SK-N-DZ (cell line): Measurements from ENCODE around the gene TBX6.

Experiments used
- DNase-seq: peaks from one replicate; pipeline ENCODE4 v3.0.0-alpha.2; 2015; ENCODE audit warnings: low spot score

TBX6 gene

DNA sequence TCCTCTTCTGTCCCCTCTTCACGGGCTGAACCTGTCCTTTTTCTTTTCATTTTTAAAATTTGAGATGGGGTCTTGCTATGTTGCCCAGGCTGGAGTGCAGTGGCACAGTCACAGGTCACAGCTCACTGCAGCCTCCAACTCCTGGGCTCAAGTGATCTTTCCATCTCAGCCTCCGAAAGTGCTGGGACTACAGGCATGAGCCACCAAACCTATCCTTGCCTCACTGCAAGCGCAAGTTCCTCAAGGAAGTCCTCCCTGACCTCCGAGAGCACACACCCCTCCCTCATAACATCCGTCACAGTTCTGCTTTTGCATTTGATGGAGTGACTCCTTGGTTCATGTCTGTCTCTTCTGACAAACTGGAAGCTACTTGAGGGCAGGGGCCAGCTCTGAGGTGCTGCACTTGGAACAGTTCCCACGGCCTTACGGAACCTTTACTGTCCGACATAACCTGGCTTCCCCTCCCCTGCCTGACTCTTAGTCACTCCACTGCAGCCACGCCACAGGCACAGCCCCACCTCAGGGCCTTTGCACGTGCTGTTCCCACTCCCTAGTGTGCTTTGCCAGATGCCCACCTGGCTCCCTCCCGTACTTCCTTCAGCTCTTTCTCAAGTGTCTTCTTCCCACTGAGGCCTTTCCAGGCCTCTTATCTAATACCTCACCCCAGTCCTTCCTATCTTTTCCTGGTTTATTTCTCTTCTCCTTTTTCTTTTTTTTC is 4.4 kb downstream of the TBX6 start:
- no peak for DNase-seq

DNA sequence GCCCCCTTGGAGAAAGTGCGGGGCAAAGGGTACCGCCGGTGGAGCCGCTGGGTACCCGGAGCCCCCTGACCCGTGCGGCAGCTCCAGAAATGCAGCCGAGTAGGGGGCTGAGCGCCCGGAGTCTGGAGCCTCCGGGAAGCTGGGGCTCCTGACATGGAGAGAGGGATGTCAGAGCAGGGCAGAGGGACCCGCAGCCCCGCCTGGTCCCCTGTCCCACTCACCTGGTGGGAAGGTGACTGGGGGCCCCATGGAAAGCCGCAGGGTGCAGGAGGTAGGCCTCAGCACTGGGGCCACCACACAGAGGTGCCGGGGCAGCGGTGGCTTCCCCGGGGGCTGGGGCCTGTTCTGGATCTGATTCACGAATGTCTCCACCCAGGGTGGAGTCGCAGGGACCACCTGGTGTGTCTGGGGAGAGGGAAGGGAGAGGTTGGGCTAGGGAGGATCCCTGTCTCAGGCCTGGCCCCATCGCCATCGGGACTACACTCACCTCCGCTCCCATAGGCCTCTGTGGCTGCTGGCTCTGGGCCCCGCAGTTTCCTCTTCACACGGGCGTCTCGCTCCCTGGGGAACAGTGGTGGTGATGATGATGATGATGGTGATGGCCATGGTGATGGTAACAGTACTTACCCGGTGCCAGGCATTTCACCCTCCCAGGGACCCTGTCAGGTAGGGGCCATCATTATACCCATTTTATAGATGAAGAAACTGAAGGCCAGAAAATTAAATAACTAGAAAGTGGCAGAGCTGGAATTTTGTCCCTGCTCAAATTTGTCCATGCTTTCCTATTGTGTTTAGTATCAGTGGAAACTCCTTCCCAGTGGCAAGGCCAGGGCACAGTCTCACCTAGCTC is 5.2 kb downstream of the TBX6 start:
- no peak for DNase-seq

DNA sequence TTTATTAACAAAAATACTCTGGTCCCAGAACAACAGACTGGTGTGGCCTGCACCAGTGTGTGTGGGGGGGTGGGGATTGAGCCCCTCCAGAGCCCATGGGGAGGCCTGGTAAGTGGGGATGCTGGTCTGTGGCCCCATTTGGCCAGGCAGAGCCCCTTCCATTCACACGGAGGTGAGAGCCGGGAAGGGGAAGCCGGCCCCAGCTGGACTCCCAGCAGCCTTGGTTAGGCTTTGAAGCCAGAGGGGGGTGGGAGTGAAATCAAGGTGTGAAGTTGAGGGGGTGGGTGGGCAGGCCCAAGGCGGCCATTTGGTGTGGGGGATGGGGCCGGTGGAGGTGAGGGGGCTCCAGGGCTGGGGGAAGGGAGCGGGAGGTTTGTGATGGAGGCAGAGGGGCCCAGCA is 5.9 kb downstream of the TBX6 start:
- DNase-seq, result no peak

DNA sequence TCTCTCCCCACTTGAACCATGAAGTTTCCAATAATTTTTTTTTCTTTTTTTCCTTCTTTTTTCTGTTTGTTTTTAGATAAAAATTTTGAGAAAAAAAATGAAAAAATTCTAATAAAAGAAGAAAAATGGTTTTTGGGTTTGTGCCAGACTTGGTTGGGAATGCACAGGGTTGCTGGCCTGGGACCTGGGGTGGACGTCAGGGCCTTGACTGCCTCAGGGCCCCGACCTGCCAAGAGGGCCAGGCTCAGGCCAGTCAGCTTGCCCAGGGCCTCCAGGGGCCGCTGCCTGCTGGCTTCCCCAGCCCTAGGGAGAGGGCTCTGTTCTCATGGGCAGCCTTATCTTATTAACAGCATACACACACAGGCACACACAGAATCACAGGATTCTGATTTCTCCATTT is 6.5 kb downstream of the TBX6 start:
- no peak for DNase-seq

DNA sequence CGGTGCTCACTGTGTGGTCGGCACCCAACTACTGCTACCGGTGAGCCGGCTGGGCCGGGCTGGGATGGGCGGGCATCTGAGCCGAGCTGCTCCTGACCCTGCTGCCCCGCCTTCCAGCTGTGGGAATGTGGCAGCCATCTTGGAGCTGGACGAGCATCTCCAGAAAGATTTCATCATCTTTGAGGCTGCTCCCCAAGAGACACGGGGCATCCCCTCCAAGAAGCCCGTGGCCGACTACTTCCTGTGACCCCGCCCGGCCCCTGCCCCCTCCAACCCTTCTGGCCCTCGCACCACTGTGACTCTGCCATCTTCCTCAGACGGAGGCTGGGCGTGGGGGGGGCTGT is 6.9 kb downstream of the TBX6 start:
- no peak for DNase-seq

DNA sequence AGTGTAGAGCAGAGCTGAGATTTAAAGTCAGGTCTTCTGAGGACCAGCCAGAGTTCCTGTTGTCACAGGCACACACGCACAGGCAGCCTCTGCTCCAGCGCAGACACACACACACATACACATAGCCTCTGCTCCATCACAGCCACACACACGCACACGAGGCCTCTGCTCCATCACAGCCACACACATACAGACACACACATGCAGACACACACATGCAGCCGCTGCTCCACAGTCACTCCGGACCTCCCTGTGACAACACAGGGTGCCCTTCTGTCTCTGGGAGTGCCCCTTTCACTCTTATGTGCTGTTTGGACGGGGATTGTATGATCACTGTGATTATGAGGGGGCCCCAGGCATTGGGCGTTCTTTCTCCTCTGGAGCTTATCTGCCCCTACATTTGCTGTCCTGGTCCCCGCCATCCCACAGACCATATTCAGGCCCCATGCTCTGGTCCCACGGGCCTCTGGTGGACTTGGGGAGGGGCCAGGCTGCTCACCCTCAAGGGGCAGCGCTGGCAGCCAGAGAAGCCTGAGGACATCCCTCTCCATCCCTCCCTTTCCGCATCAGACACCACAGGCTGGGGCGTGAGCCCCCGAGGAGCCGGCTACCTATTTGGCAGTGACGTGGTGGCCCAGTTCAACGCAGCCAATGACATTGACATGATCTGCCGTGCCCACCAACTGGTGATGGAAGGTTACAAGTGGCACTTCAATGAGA is 7.5 kb downstream of the TBX6 start:
- DNase-seq, result no peak

DNA sequence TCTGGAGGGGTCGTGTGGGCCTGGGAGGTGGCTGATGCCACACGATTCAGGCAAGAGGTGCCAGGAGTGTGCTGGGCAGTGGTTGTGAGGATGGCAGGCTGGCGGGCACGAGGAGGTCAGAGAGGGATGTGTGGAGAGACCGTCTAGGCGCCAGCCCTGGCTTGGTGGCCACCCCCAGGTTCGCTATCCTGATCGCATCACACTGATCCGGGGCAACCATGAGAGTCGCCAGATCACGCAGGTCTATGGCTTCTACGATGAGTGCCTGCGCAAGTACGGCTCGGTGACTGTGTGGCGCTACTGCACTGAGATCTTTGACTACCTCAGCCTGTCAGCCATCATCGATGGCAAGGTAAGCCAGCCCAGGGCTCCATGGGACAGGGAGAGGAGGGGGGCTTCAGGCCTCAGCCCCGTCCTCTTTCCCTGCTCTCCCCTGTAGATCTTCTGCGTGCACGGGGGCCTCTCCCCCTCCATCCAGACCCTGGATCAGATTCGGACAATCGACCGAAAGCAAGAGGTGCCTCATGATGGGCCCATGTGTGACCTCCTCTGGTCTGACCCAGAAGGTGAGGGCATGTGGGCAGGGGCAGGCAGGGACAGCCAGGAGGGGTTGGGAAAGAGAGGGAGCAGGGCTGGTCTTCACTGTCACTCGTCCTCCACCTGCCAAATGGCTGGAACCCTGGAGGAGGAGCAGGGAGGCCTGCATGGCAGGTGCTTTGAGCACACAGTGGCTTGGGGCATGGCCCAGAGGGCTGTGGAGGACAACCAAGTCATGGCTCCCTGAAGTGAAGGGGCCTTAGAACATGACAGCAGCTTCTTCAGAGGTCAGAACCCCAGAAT is 8.3 kb downstream of the TBX6 start:
- no peak for DNase-seq

DNA sequence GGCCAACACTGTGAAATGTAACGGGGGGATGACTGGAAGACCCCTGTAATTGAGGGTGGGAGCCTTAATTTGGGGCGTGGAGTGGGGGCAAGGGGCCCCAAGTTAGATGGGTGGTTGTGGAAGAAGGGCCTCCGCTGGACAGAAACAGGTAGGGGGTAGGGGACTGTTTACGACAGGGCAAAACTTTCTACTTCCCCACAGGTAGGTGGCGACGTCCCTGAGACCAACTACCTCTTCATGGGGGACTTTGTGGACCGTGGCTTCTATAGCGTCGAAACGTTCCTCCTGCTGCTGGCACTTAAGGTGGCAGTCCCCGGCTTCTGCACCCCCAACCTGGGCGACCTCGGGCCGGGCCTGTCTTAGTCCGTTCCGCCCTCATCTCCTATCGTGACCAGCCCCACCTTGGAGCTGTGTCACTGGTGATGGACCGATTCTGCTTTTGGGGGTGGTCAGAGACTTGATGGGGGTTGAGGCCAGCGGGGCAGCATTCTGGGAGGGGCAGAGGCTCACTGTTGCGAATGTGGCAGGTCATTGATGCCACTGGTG is 9.1 kb downstream of the TBX6 start:
- DNase-seq, result no peak

DNA sequence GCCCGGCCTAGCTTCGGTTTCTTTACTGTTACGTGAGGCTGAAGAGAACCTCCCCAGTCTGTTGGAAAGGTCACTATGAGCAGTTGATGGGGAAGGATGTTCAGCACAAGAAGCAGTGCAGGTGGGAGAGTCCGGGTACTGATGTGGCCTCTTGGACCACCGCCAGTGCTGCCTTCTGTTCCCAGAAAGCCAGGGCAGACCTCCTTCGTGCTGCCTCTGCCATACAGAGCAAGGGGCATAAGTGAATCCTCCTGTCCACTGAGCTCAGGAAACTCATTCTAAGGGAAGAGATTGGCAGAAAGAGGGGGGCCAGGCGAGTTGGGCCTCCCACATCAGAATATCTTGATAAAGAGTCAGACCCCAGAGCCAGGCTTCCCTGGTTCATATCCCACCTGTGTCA is 12.2 kb downstream of the TBX6 start:
- no peak for DNase-seq

DNA sequence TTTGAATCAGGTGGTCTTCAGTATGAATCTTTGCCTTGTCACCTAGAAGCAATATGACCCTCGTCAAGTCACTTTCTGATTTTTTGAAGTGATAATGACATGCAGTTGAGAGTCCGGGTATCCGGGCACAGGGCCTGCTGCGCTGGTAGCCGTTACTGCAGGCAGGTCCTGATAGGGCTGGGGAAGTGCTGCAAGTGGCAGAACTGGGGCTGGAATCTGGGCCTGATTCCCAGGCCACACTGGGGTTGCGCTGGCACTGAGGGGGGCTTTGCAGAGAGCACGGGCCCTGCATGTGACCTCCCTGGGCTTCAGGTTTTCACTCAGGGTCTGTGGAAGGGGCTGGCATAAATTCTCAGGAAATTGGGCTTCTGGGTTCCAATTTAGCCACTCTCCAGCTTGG is 13.0 kb downstream of the TBX6 start:
- no peak for DNase-seq

DNA sequence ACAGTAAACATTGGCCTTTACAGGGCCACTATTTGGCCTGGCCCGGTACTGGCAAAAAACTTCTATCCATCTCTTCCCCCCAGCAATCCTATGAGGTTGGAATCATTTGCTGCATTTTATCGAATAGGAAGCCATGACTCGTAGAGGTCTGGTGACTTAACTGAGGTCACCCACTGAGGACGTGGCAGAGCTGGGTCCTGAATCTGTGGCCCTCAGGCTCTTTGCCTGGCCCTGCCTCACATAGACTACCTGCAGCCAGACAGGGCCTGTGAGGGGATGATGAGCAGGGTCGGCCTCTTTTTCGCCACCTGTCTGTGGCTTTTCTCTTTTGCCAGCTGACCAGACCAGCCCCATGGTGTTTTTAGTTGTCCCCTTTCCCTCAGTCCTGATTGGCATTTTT is 14.1 kb downstream of the TBX6 start:
- DNase-seq, result no peak

DNA sequence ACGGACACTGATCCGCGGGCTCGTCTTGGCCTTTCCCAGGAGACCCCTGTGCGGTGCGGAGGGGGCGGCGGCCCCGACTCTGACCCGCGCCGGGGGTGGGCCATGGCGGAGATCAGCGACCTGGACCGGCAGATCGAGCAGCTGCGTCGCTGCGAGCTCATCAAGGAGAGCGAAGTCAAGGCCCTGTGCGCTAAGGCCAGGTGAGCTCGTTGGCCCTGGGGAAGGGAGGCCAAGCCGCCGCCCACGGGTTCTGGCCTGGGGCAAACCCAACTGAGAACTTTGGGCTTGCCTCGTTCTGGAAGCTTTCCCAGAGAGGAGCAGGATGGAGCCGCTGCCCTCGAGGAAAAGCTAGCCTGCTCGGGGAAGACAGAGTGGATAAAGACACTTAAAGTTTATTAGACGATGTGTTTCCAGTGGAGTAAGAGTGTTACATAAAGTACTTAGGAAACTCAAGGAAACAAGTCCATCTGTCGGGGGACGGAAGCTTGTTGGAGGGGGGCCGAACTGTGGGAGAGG is 15.4 kb downstream of the TBX6 start:
- no peak for DNase-seq

DNA sequence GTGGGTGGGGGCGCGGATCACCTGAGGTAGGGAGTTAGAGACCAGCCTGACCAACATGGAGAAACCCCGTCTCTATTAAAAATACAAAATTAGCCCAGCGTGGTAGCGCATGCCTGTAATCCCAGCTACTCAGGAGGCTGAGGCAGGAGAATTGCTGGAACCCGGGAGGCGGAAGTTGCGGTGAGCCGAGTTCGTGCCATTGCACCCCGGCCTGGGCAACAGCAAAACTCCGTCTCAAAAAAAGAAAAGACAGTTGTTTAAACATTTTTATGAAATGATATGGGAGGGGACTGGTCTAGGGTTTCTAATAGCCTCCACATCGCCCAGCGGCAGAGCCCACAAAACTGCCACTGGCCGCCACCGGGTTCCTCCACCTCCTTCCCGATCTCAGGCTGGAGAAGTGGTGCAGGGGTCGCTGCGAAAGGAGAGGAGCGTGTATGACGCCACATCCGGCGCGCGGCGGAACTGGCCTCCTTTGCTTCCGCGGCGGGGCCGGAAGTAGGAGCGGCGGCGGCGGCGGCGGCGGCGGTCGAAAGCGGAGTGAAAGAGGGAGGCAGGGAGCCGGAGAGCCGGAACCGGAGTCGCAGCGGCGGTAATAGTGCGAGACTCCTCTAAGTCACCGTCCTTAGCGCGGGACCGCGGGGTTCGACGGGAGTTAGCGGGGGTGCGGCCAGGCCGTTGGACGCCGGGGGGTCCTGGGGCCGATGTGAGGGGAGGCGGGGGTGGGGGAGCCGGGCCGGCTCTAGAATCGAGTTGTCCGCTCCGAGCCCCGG is 16.0 kb downstream of the TBX6 start, which contains the start of gene PPP4C:
Gene PPP4C, plus strand, starts transcription at position 492 of the 773 bp plus-strand sequence. CDS start 384 bp downstream, outside the sequence.
- DNase-seq, result peak; percentile 86

DNA sequence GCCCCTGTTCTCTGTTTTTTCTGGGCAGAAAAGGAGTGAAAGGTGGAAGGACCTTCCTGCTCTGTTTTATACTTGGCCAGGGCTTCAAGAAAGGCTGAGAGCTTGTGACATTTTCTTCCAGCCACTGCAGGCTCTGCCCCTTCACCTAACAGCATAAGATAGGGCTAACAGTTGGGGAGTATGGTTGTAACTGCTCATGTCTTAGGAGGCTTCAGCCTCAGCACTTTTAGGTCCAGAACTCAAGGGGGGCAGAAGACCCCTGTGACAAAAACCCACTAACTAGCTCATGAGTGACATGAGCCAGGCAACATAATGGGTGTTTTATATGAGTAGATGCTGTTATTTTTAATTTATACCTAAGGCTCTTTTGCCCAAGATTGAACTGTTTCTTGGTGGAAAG is 21.2 kb downstream of the TBX6 start:
- DNase-seq, result no peak

DNA sequence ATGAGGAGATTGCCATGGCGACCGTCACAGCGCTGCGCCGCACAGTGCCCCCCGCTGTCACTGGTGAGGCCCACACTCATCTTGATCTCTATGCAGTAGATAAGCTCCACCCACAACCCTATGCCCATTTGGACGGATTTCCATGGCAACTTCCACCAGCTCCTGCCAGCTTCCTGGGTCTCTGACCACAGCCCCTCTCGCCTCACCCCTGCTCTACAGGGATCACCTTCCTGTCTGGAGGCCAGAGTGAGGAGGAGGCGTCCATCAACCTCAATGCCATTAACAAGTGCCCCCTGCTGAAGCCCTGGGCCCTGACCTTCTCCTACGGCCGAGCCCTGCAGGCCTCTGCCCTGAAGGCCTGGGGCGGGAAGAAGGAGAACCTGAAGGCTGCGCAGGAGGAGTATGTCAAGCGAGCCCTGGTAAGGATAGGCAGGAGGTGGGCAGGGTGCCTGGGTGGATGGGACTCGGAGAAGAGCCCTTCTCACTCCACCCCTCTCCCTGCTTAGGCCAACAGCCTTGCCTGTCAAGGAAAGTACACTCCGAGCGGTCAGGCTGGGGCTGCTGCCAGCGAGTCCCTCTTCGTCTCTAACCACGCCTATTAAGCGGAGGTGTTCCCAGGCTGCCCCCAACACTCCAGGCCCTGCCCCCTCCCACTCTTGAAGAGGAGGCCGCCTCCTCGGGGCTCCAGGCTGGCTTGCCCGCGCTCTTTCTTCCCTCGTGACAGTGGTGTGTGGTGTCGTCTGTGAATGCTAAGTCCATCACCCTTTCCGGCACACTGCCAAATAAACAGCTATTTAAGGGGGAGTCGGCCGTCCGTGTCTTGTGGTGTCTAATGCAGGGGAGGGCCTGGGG is 21.9 kb downstream of the TBX6 start:
- DNase-seq, result no peak

DNA sequence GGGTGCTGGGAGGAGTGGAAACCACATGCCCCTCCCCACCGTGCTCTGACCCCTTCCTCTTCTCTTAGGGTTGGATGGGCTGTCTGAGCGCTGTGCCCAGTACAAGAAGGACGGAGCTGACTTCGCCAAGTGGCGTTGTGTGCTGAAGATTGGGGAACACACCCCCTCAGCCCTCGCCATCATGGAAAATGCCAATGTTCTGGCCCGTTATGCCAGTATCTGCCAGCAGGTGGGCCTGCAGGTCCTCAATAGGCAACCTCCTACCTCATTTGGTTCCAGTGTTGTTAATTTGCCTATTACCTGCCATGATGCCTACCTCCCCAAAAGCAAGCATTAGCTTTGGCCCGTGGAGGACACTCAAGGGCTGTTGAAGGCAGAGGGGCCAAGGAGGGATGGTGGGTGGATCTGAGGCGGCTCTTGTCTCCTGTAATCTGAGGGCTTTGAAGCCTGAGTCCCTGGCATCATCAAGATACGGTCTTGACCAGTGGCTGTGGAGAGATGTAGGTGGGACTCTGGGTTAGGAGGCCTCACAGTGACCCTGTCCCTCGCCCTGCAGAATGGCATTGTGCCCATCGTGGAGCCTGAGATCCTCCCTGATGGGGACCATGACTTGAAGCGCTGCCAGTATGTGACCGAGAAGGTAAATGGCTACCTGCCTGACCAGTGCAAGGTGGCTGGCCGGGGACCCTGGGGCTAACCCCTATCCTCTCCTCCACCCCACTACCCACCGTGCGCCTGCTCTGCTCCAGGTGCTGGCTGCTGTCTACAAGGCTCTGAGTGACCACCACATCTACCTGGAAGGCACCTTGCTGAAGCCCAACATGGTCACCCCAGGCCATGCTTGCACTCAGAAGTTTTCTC is 22.7 kb downstream of the TBX6 start:
- no peak for DNase-seq

DNA sequence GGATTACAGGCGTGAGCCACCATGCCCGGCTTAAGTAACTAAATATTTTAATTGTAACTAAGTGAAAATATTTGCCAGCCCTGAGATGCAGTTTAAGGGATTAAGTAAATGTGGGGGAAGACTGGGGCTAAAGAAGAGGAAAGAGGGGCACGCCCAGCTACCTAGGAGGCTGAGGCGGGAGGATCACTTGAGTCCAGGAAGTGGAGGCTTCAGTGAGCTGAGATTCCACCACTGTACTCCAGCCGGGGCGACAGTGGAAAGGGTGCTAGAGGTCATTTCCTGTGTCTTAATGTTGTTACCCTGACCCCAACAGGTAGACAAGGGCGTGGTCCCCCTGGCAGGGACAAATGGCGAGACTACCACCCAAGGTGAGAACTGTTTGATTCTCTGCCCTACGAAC is 23.4 kb downstream of the TBX6 start:
- DNase-seq, result no peak

DNA sequence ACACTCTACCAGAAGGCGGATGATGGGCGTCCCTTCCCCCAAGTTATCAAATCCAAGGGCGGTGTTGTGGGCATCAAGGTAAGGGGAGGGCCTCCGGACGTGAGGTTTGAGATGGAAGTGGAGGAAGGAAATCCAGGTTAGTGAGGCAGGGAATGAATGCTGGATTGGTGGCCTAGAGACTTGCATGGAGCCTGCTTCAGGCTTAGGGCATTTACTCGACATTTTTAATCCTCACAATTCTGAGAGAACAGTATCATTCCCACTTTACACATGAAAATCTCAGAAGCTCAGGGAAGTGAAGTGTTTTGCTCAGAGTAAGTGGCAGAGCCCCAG is 24.2 kb downstream of the TBX6 start:
- DNase-seq, result no peak
